Neural cell (in vitro differentiated cells): ENCODE measurements around the gene DTD1. TPM values are rescaled to one million over a fixed set of nuclear protein-coding genes. Genes with fewer than 3 reads are reported as not detected.

Source experiments
- H2AFZ ChIP-seq: fragments of 200-600, 300-800 bp; sonication (generic), shearing (Covaris generic); 2 replicates; pipeline ENCODE4 v1.6.0; 2014; ENCODE audit warnings: low read depth, mild to moderate bottlenecking, antibody characterized with exemption, low read length, moderate library complexity
- H3F3A ChIP-seq: fragments of 200-600 bp; shearing (Covaris generic); 2 replicates; pipeline ENCODE4 v1.6.1; 2016; ENCODE audit warnings: mild to moderate bottlenecking, moderate library complexity, mixed read lengths, antibody characterized with exemption, low read length; ENCODE audit not compliant: insufficient read depth, poor library complexity, severe bottlenecking
- H3K27ac ChIP-seq: fragments of 200-600, 300-800 bp; sonication (generic), shearing (Covaris generic); 2 replicates; pipeline ENCODE4 v1.5.1; 2014; ENCODE audit warnings: mild to moderate bottlenecking, low read length, moderate library complexity
- H3K27me3 ChIP-seq: fragments of 300-800, 200-600 bp; sonication (generic), shearing (Covaris generic); 2 replicates; pipeline ENCODE4 v1.6.0; 2014; ENCODE audit warnings: mild to moderate bottlenecking, low read depth, low read length, moderate library complexity; ENCODE audit not compliant: insufficient read depth
- H3K36me3 ChIP-seq: fragments of 300-800, 200-600 bp; sonication (generic), shearing (Covaris generic); 2 replicates; pipeline ENCODE4 v1.5.1; 2014; ENCODE audit warnings: mild to moderate bottlenecking, antibody characterized with exemption, low read length, moderate library complexity; ENCODE audit not compliant: insufficient read depth
- H3K4me2 ChIP-seq: fragments of 300-800, 200-600 bp; sonication (generic), shearing (Covaris generic); 2 replicates; pipeline ENCODE4 v1.6.0; 2014; ENCODE audit warnings: mild to moderate bottlenecking, low read length
- H3K4me3 ChIP-seq: fragments of 300-800, 200-600 bp; sonication (generic), shearing (Covaris generic); 2 replicates; pipeline ENCODE4 v1.5.1; 2014; ENCODE audit warnings: mild to moderate bottlenecking, low read length, moderate library complexity
- H3K79me2 ChIP-seq: fragments of 200-600 bp; shearing (Covaris generic); replicated peaks from 2 replicates; pipeline ENCODE4 v1.6.0; 2014; ENCODE audit warnings: mild to moderate bottlenecking, low read length, moderate library complexity; ENCODE audit not compliant: insufficient read depth
- H3K9ac ChIP-seq: fragments of 300-800, 200-600 bp; sonication (generic), shearing (Covaris generic); 2 replicates; pipeline ENCODE4 v1.6.1; 2016; ENCODE audit warnings: mild to moderate bottlenecking, low read length, mixed read lengths
- H3K9me2 ChIP-seq: fragments of 200-600 bp; shearing (Covaris generic); 2 replicates; pipeline ENCODE4 v1.6.1; 2016; ENCODE audit warnings: mild to moderate bottlenecking, low read length, mixed read lengths; ENCODE audit not compliant: insufficient read depth
- H3K9me3 ChIP-seq: fragments of 200-600, 300-800 bp; sonication (generic), shearing (Covaris generic); 2 replicates; pipeline ENCODE4 v1.6.1; 2016; ENCODE audit warnings: mild to moderate bottlenecking, mixed run types, low read length, moderate library complexity, mixed read lengths
- H4K20me1 ChIP-seq: fragments of 200-600 bp; shearing (Covaris generic); 2 replicates; pipeline ENCODE4 v1.6.1; 2016; ENCODE audit warnings: mild to moderate bottlenecking, mixed run types; ENCODE audit not compliant: insufficient read depth
- EP300 ChIP-seq: fragments of 450-650 bp; conservative IDR thresholded peaks from 2 replicates; pipeline ENCODE4 v1.6.1; 2014; ENCODE audit warnings: antibody characterized with exemption, mild to moderate bottlenecking, moderate library complexity; ENCODE audit not compliant: poor library complexity, severe bottlenecking
- EZH2 ChIP-seq: fragments of 200-600, 300-800 bp; shearing (Covaris generic), sonication (generic); IDR thresholded peaks from 2 replicates; pipeline ENCODE4 v1.6.1; 2014; ENCODE audit warnings: antibody characterized with exemption, low read length, borderline replicate concordance, mild to moderate bottlenecking; ENCODE audit not compliant: insufficient read depth, poor library complexity, severe bottlenecking
- MXI1 ChIP-seq: fragments of 450-650 bp; conservative IDR thresholded peaks from 2 replicates; pipeline ENCODE4 v1.6.1; 2014; ENCODE audit warnings: antibody characterized with exemption, mild to moderate bottlenecking; ENCODE audit not compliant: poor library complexity, severe bottlenecking
- POLR2AphosphoS5 ChIP-seq: IDR thresholded peaks from 2 replicates; pipeline ENCODE4 v1.6.1; 2012
- RAD21 ChIP-seq: fragments of 450-650 bp; conservative IDR thresholded peaks from 2 replicates; pipeline ENCODE4 v1.6.1; 2014; ENCODE audit warnings: antibody characterized with exemption, mild to moderate bottlenecking, moderate library complexity
- SMC3 ChIP-seq: fragments of 450-650 bp; conservative IDR thresholded peaks from 2 replicates; pipeline ENCODE4 v1.6.1; 2014; ENCODE audit warnings: antibody characterized with exemption, mild to moderate bottlenecking, moderate library complexity; ENCODE audit not compliant: poor library complexity
- TAF1 ChIP-seq: IDR thresholded peaks from 2 replicates; pipeline ENCODE4 v1.6.1; 2012; ENCODE audit warnings: low read depth
- polyA plus RNA-seq: library from polyadenylated mRNA; depleted of rRNA; stranded (reverse); fragments of >200 nt; gene quantifications from 2 replicates; pipeline ENCODE4 v1.2.3, GENCODE V29; 2014
- TF ChIP-seq, protein P1 (sequence below): fragments of 450-650 bp; IDR thresholded peaks from 2 replicates; pipeline ENCODE4 v1.5.1; 2014; ENCODE audit warnings: antibody characterized with exemption, mild to moderate bottlenecking, moderate library complexity; ENCODE audit not compliant: poor library complexity, severe bottlenecking
- TF ChIP-seq, protein P2 (sequence below): IDR thresholded peaks from 2 replicates; pipeline ENCODE4 v1.6.1; 2012; ENCODE audit warnings: borderline replicate concordance

The DTD1 gene
- polyA plus RNA-seq, 1 donor from 2014 or later, result 337 TPM

DNA sequence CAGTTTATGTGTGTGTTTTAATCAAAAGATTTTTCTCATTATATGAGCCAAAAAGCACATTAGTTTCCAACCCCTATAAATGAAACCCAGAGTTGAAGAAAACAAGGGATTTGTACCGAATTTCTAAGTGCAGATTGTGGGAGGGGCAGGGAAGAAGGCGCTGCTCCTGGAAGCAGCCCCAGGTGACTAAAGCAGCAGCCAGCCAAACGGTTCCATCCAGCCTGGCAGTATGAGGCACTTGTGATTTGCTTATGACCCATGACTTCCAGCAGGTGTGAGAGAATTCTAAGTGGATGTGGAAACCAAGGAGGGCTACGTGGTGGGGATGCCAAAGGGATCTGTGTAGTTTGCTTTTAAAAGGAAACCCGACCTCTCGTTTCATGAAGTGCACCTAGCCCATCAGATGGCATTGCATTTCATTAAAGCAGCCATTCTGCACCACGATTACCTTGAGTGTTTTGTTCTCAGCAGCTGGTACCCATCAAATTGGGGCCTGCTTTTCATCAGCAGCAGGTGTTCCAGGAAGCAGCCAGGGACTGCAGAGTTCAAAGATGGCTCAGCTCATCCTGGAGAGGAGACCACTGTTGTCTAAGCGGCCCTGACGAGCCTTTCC, 79.1 kb downstream of the DTD1 start:
- Histone ChIP-seq H3F3A (no peaks in the 10 kb centered on the region), H3K79me2 (no peaks in the 10 kb centered on the region), H4K20me1 (no peaks in the 10 kb centered on the region), H3K4me2 (no peak overlapping the region), H3K36me3 (no peaks in the 10 kb centered on the region), H3K9me2 (no peaks in the 10 kb centered on the region), H3K9me3 (no peaks in the 10 kb centered on the region), H3K27me3 (no peaks in the 10 kb centered on the region), H2AFZ (no peak overlapping the region), H3K9ac (no peak overlapping the region), H3K27ac (no peak overlapping the region), H3K4me3 (no peak overlapping the region)
- TF ChIP-seq, protein P1, sequence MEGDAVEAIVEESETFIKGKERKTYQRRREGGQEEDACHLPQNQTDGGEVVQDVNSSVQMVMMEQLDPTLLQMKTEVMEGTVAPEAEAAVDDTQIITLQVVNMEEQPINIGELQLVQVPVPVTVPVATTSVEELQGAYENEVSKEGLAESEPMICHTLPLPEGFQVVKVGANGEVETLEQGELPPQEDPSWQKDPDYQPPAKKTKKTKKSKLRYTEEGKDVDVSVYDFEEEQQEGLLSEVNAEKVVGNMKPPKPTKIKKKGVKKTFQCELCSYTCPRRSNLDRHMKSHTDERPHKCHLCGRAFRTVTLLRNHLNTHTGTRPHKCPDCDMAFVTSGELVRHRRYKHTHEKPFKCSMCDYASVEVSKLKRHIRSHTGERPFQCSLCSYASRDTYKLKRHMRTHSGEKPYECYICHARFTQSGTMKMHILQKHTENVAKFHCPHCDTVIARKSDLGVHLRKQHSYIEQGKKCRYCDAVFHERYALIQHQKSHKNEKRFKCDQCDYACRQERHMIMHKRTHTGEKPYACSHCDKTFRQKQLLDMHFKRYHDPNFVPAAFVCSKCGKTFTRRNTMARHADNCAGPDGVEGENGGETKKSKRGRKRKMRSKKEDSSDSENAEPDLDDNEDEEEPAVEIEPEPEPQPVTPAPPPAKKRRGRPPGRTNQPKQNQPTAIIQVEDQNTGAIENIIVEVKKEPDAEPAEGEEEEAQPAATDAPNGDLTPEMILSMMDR, result no peak
- no peak for TF ChIP-seq POLR2AphosphoS5
- TF ChIP-seq RAD21, result no peak
- no peak for TF ChIP-seq SMC3
- TF ChIP-seq MXI1, result no peak
- TF ChIP-seq EP300, result no peak
- TF ChIP-seq, protein P2, sequence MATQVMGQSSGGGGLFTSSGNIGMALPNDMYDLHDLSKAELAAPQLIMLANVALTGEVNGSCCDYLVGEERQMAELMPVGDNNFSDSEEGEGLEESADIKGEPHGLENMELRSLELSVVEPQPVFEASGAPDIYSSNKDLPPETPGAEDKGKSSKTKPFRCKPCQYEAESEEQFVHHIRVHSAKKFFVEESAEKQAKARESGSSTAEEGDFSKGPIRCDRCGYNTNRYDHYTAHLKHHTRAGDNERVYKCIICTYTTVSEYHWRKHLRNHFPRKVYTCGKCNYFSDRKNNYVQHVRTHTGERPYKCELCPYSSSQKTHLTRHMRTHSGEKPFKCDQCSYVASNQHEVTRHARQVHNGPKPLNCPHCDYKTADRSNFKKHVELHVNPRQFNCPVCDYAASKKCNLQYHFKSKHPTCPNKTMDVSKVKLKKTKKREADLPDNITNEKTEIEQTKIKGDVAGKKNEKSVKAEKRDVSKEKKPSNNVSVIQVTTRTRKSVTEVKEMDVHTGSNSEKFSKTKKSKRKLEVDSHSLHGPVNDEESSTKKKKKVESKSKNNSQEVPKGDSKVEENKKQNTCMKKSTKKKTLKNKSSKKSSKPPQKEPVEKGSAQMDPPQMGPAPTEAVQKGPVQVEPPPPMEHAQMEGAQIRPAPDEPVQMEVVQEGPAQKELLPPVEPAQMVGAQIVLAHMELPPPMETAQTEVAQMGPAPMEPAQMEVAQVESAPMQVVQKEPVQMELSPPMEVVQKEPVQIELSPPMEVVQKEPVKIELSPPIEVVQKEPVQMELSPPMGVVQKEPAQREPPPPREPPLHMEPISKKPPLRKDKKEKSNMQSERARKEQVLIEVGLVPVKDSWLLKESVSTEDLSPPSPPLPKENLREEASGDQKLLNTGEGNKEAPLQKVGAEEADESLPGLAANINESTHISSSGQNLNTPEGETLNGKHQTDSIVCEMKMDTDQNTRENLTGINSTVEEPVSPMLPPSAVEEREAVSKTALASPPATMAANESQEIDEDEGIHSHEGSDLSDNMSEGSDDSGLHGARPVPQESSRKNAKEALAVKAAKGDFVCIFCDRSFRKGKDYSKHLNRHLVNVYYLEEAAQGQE, result no peak
- no peak for TF ChIP-seq EZH2
- no peak for TF ChIP-seq TAF1

DNA sequence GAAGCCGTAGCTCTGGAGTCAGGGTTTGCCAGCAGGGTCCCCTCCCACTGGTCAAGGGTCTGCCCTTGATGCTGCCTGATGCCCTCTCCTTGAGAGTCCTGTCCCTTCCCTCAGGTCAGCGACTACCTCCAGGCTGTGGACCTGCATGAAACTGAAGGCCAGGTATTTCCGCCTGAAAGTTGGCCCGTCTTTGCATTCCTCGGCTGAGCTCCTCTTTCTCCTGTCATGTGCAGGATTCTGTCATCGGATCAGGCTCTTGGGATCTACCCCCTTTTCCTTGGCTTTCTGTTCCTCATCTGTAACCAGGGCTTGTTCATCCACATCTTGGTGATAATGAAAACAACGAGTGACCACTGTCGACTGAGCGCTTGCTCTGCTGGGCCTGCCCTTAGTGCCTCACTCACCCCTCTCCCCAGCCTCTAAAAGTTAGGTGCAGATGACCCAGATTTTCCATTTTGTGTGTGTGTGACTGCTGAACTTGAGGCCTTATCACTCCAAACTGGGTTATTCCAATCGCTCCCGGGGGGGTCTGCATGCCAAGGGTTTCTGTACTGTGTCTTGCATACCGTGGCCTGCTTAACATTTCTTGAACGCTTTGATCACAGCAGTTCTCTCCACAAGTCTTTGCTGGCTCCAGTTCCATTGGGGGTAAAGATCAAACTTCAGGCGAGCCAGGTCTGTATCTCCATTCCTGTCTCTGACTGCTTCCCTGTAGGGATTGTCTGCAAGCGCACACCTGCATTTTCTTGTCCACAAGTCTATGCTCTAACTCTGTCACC, 81.6 kb downstream of the DTD1 start:
- no peaks in the 10 kb centered on the region for H3F3A ChIP-seq
- H3K4me2 ChIP-seq, result no peak overlapping the region
- H3K36me3 ChIP-seq, result no peaks in the 10 kb centered on the region
- H3K9me2 ChIP-seq, result no peaks in the 10 kb centered on the region
- H3K9ac ChIP-seq, result no peak overlapping the region
- no peak overlapping the region for H3K27ac ChIP-seq
- no peaks in the 10 kb centered on the region for H3K79me2 ChIP-seq
- H3K9me3 ChIP-seq, result no peaks in the 10 kb centered on the region
- no peak for TF ChIP-seq SMC3
- no peak for TF ChIP-seq POLR2AphosphoS5
- TF ChIP-seq EP300, result no peak
- TF ChIP-seq, protein P2, result no peak
- TF ChIP-seq TAF1, result no peak
- TF ChIP-seq RAD21, result no peak
- TF ChIP-seq MXI1, result no peak
- TF ChIP-seq, protein P1, result no peak
- TF ChIP-seq EZH2, result no peak
- no peaks in the 10 kb centered on the region for H4K20me1 ChIP-seq
- no peak overlapping the region for H3K4me3 ChIP-seq
- H3K27me3 ChIP-seq, result no peaks in the 10 kb centered on the region
- H2AFZ ChIP-seq, result no peak overlapping the region
